ENCODE data around the gene HACD1.

The HACD1 gene

GRCh38 chr10:17617031-17617911 lies at the start of gene HACD1:
Gene HACD1, minus strand, starts transcription at chr10:17617374. Its CDS starts 35 bp downstream, at chr10:17617339.
- Histone ChIP-seq H3K4me3 (ENCODE audit: low read length) (peak within 1 kb of the TSS; percentile 82), H3K4me1 (ENCODE audit: control insufficient read depth, insufficient read depth, low read length) (no peaks in the 10 kb centered on the region), H3K9ac (ENCODE audit: low read length) (peak within 1 kb of the TSS; percentile 19), H3K27me3 (ENCODE audit: control insufficient read depth, insufficient read depth, low read length) (no peaks in the 10 kb centered on the region), H3K36me3 (ENCODE audit: control insufficient read depth, insufficient read depth, low read length) (no peaks in the 10 kb centered on the region), H3K27ac (ENCODE audit: low read depth, low read length) (peak within 1 kb of the TSS; percentile 94)

- Histone ChIP-seq H3K4me1 (ENCODE audit: control insufficient read depth, insufficient read depth, low read length) (peaks cover 3% of the 10 kb centered on the region), H3K4me3 (ENCODE audit: low read length) (no peak overlapping the region), H3K27me3 (ENCODE audit: control insufficient read depth, insufficient read depth, low read length) (no peaks in the 10 kb centered on the region), H3K9ac (ENCODE audit: low read length) (no peak overlapping the region), H3K27ac (ENCODE audit: low read depth, low read length) (peak overlapping the region; percentile 63), H3K36me3 (ENCODE audit: control insufficient read depth, insufficient read depth, low read length) (no peaks in the 10 kb centered on the region)
Measured at GRCh38 chr10:17665747-17666146, 48.6 kb upstream of the HACD1 start.

- no peak overlapping the region for H3K9ac ChIP-seq (ENCODE audit: low read length)
- no peaks in the 10 kb centered on the region for H3K36me3 ChIP-seq (ENCODE audit: control insufficient read depth, insufficient read depth, low read length)
- H3K27me3 ChIP-seq (ENCODE audit: control insufficient read depth, insufficient read depth, low read length) = no peaks in the 10 kb centered on the region
- H3K4me3 ChIP-seq (ENCODE audit: low read length) = no peak overlapping the region
- no peak overlapping the region for H3K27ac ChIP-seq (ENCODE audit: low read depth, low read length)
- peaks cover 3% of the 10 kb centered on the region for H3K4me1 ChIP-seq (ENCODE audit: control insufficient read depth, insufficient read depth, low read length)
Measured at GRCh38 chr10:17663450-17663849, 46.3 kb upstream of the HACD1 start.

GRCh38 chr10:17662193-17663138 lies 45.3 kb upstream of the HACD1 start:
- Histone ChIP-seq H3K27ac (ENCODE audit: low read depth, low read length) (no peak overlapping the region), H3K27me3 (ENCODE audit: control insufficient read depth, insufficient read depth, low read length) (no peaks in the 10 kb centered on the region), H3K4me3 (ENCODE audit: low read length) (no peak overlapping the region), H3K4me1 (ENCODE audit: control insufficient read depth, insufficient read depth, low read length) (peaks cover 3% of the 10 kb centered on the region), H3K9ac (ENCODE audit: low read length) (no peak overlapping the region), H3K36me3 (ENCODE audit: control insufficient read depth, insufficient read depth, low read length) (no peaks in the 10 kb centered on the region)

GRCh38 chr10:17661510-17661909 lies 44.3 kb upstream of the HACD1 start:
- H3K36me3 ChIP-seq (ENCODE audit: control insufficient read depth, insufficient read depth, low read length) = no peaks in the 10 kb centered on the region
- no peak overlapping the region for H3K4me3 ChIP-seq (ENCODE audit: low read length)
- no peak overlapping the region for H3K9ac ChIP-seq (ENCODE audit: low read length)
- H3K27ac ChIP-seq (ENCODE audit: low read depth, low read length) = no peak overlapping the region
- H3K27me3 ChIP-seq (ENCODE audit: control insufficient read depth, insufficient read depth, low read length) = no peaks in the 10 kb centered on the region
- H3K4me1 ChIP-seq (ENCODE audit: control insufficient read depth, insufficient read depth, low read length) = peaks cover 3% of the 10 kb centered on the region

GRCh38 chr10:17660921-17661320 lies 43.7 kb upstream of the HACD1 start:
- Histone ChIP-seq H3K27ac (ENCODE audit: low read depth, low read length) (no peak overlapping the region), H3K27me3 (ENCODE audit: control insufficient read depth, insufficient read depth, low read length) (no peaks in the 10 kb centered on the region), H3K4me1 (ENCODE audit: control insufficient read depth, insufficient read depth, low read length) (peaks cover 3% of the 10 kb centered on the region), H3K4me3 (ENCODE audit: low read length) (no peak overlapping the region), H3K9ac (ENCODE audit: low read length) (no peak overlapping the region), H3K36me3 (ENCODE audit: control insufficient read depth, insufficient read depth, low read length) (no peaks in the 10 kb centered on the region)

- Histone ChIP-seq H3K4me3 (ENCODE audit: low read length) (no peak overlapping the region), H3K36me3 (ENCODE audit: control insufficient read depth, insufficient read depth, low read length) (peaks cover 2% of the 10 kb centered on the region), H3K9ac (ENCODE audit: low read length) (no peak overlapping the region), H3K4me1 (ENCODE audit: control insufficient read depth, insufficient read depth, low read length) (no peaks in the 10 kb centered on the region), H3K27ac (ENCODE audit: low read depth, low read length) (no peak overlapping the region), H3K27me3 (ENCODE audit: control insufficient read depth, insufficient read depth, low read length) (no peaks in the 10 kb centered on the region)
Measured at GRCh38 chr10:17659365-17659764, 42.2 kb upstream of the HACD1 start.

- Histone ChIP-seq H3K4me1 (ENCODE audit: control insufficient read depth, insufficient read depth, low read length) (no peaks in the 10 kb centered on the region), H3K36me3 (ENCODE audit: control insufficient read depth, insufficient read depth, low read length) (peaks cover 2% of the 10 kb centered on the region), H3K27ac (ENCODE audit: low read depth, low read length) (no peak overlapping the region), H3K27me3 (ENCODE audit: control insufficient read depth, insufficient read depth, low read length) (no peaks in the 10 kb centered on the region), H3K9ac (ENCODE audit: low read length) (no peak overlapping the region), H3K4me3 (ENCODE audit: low read length) (no peak overlapping the region)
Measured at GRCh38 chr10:17657103-17657500, 39.9 kb upstream of the HACD1 start.

- H3K36me3 ChIP-seq (ENCODE audit: control insufficient read depth, insufficient read depth, low read length) = peaks cover 2% of the 10 kb centered on the region
- no peak overlapping the region for H3K9ac ChIP-seq (ENCODE audit: low read length)
- no peak overlapping the region for H3K27ac ChIP-seq (ENCODE audit: low read depth, low read length)
- no peaks in the 10 kb centered on the region for H3K27me3 ChIP-seq (ENCODE audit: control insufficient read depth, insufficient read depth, low read length)
- H3K4me3 ChIP-seq (ENCODE audit: low read length) = no peak overlapping the region
- no peaks in the 10 kb centered on the region for H3K4me1 ChIP-seq (ENCODE audit: control insufficient read depth, insufficient read depth, low read length)
Measured at GRCh38 chr10:17655567-17656146, 38.5 kb upstream of the HACD1 start.

GRCh38 chr10:17655009-17655408 lies 37.8 kb upstream of the HACD1 start:
- Histone ChIP-seq H3K27me3 (ENCODE audit: control insufficient read depth, insufficient read depth, low read length) (no peaks in the 10 kb centered on the region), H3K4me1 (ENCODE audit: control insufficient read depth, insufficient read depth, low read length) (no peaks in the 10 kb centered on the region), H3K9ac (ENCODE audit: low read length) (no peak overlapping the region), H3K36me3 (ENCODE audit: control insufficient read depth, insufficient read depth, low read length) (peaks cover 2% of the 10 kb centered on the region), H3K27ac (ENCODE audit: low read depth, low read length) (no peak overlapping the region), H3K4me3 (ENCODE audit: low read length) (no peak overlapping the region)

- Histone ChIP-seq H3K36me3 (ENCODE audit: control insufficient read depth, insufficient read depth, low read length) (peaks cover 2% of the 10 kb centered on the region), H3K4me3 (ENCODE audit: low read length) (no peak overlapping the region), H3K27ac (ENCODE audit: low read depth, low read length) (no peak overlapping the region), H3K9ac (ENCODE audit: low read length) (no peak overlapping the region), H3K4me1 (ENCODE audit: control insufficient read depth, insufficient read depth, low read length) (no peaks in the 10 kb centered on the region), H3K27me3 (ENCODE audit: control insufficient read depth, insufficient read depth, low read length) (no peaks in the 10 kb centered on the region)
Measured at GRCh38 chr10:17652585-17652984, 35.4 kb upstream of the HACD1 start.

GRCh38 chr10:17651896-17652295 lies 34.7 kb upstream of the HACD1 start:
- Histone ChIP-seq H3K27me3 (ENCODE audit: control insufficient read depth, insufficient read depth, low read length) (no peaks in the 10 kb centered on the region), H3K9ac (ENCODE audit: low read length) (no peak overlapping the region), H3K4me3 (ENCODE audit: low read length) (no peak overlapping the region), H3K4me1 (ENCODE audit: control insufficient read depth, insufficient read depth, low read length) (no peaks in the 10 kb centered on the region), H3K36me3 (ENCODE audit: control insufficient read depth, insufficient read depth, low read length) (peaks cover 2% of the 10 kb centered on the region), H3K27ac (ENCODE audit: low read depth, low read length) (no peak overlapping the region)

All from rectal smooth muscle tissue (tissue), 1 donor.